Activated effector memory CD4-positive, alpha-beta T cell treated with Interleukin-2 at 50 U/mL for 16 hours (primary cell): Measurements from ENCODE around the gene HLF.
A peak's percentile ranks its signal among the peaks of the same experiment; 100 is the strongest.

ENCODE experiments used
- DNase-seq: peaks from one replicate; pipeline ENCODE4 v3.0.0-alpha.2; 2020

The HLF gene

DNA sequence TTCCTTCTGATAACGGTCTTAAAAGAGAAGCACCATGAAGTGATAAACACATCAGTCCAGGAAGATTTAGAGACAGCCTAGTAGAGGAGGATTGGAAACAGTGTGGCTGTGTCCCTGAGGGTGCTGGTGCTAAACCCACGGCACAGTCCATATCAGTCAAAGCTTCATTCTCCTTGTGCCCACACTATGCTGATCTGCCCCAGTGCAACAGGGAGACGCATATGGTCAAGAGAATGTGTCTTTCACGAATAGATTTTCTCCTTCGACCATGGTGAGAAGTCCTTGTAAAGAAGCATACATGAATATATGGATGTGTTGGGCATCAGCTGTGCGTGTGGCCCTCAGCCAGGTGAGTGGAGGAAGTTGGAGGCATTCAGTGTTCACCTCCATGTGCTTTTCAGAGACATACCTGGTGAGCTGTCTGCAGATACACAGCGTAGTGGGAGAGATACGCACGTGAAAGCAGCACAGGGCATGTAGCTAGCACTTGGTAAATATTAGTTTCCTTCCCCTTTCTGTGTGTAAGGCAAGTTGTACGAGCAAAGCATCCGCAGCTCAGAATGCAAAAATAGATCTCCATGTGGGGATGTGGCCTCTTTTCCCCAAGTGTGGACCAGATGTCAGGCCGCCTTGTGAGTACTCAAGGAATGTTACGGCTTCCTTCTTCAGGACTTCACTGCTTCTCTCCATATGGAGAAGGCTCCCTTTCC is 29.4 kb downstream of the HLF start:
- no peak for DNase-seq

DNA sequence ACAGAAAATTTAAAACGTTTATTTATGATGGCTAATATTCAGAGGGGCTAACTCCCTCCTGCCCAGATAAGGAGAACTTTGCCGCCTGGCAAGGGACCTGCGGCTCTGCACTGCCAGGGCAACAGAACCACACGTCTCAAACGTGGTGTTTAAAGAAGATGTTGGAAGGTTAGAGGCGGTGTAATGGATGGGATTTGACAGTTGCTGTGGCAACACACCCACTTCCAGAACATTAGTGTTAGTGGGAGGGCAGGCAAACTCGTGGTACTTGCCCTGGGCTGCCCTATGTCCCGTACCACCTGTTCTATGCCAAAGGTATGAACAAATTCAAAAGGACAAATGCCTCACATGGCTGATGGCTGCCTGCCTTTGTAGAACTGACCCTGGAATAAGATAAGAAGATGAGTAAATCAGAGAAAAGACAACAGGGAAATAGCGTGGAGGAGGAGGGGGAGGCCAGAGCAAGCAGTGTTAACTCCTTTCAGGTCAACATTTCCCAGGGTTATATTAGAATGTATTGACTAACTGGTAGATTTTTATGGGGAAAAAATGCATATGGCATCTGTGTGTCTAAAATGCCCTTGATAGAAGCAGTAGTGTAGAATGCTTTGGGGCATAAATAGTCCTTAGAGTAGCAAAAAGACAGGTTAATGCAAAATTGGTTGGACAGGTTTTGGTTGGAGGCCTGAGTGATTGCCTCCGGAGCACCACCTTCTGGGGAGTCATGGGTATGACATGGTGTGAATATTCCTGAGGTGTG is 30.8 kb downstream of the HLF start:
- peak; percentile 46 for DNase-seq

DNA sequence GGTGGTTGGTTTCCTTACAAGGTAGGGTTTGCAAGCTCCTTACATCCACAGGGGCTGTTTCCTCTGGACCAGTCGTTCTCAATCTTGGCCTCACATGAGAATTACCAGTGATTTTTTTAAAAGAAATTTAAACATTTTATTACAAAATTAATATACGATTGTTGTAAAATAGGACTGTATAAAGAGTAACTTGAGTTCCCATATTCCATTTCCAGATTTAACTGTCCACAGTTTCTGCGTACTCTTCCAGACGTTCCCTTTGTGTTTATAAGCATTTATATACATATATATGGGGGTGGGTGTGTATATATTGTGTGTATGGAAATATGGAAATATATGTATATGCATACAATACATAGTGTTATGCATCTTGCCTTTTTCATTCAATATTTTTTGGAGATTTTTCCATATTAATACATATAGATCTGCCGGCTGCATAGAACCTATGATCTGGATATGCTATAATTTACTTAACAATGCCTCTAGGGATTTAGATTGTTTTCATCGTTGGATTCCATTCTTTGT is 31.5 kb downstream of the HLF start:
- no peak for DNase-seq

DNA sequence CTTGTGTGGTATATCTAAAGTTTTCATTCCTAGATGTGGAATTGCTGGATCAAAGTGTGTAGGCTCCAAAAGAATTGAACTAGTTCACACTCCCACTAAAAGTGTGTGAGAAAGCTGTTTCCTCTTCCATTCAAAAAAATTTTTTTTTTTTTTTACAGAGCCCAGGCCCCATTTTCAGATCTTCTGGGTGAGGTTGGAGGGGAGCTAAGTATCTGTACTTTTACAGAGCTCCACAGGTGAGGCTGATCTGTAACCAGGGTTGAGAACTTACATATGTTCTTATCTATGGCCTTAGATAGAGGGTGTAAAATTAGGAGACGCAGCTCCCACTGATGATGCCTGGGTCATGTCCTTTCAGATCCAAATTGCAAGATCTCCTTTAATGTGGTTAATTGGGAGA is 31.9 kb downstream of the HLF start:
- no peak for DNase-seq

DNA sequence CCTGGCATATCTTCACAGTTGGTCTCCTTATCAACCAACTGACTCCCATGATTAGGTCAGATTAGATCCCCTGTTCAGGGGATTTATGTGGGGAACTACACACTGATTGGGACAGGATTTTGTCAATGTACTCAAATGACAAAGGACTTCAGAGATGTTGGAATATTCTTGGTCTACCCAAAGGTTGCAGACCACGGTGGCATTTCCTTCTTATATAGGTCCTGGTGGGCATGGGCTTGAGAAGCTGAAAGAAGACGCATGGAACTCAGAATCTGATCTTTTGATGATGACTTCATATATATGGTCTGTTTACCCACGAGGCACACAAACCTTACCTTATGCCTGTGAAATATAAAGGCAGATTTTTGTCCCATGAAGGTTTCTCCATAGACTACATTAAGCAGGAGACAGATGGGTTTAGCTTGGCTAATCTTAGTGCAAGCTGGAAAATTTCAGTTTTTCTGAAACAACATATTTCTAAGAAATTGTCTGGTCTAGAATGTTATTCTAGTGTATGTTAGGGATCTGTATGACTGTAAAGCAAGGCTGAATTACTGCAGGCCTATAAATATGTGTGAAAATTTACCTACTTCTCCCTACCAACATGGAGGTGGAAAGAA is 33.5 kb downstream of the HLF start:
- DNase-seq, result no peak

DNA sequence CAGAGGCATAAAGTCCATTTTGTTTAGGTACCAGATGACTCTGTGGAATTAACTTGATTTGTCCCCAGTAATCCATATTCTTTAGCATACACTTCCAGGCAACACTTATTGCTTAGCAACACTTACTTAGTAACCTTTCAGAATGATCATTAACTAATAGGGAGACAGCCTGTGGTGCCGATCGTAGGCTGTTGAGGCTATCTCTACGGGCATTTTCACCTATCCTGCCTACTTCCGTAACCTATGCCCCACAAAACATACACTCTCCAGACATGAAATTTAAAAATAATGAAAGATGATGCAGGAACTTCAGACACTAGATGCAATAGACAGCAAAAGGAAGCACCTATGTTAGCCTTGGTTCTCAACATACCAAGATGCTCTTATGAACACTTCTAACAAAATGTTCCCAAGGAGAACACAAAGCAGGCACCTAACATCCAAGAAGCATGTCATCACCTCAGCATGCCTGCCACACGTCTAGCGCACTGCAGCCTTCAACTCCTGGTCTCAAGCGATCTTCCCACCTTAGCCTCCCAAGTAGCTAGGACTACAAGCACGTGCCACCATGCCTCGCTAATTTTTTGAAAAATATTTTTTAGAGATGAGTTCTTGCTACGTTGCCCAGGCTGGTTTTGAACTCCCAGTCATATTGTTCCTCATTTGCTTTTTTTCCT is 34.5 kb downstream of the HLF start:
- DNase-seq, result no peak

DNA sequence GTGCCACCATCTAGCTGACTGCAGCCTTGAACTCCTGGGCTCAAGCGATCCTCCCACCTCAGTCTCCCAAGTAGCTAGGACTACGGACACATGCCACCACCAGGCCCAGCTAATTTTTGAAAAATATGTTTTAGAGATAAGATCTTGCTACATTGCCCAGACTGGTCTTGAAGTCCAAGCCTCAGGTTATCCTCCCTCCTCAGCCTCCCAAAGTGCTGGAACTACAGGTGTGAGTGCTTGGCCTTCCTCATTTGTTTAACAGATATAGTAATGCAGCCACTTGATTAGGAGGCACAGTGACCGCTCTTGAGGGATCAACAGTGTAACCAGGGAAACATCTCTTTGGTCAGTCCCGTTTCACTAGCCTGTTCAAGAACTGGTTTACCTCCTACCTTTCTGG is 35.1 kb downstream of the HLF start:
- DNase-seq, result no peak

DNA sequence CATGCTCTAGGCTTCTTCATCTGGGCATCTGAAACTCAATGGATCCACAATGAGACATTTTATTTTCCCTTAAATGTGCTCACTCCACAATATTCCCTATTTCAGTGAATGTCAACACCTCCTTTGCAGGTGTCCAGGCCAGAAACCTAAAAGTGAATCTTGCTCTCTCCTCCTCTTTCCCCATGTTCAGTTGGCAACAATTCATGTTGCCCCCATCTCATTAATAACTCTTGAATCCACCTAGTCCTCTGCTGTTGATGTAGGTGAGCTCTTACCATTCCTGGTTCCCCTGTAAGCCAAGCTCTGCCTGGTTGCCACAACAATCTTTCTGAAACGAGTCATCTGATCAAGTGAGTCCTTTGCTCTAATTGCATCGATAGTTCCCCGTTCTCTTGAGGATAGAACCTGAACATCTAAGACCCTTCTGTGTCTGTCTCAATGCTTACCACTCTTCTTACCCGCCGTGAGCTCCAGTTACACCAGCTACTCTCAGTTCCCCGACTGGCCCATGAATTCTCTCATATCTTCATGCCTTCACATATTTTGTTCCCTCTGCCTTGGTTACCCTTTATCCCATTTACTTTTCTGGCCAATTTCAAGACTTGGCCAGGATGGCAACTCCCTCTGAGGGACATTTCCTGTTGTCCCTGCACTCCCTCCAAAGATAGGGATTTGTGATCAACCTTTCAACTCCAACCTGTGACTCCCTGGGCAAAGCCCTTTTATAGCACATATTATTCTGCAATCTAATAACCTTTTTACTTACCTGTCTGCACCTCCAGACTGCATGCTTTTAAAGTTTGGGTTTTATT is 35.9 kb downstream of the HLF start:
- no peak for DNase-seq

DNA sequence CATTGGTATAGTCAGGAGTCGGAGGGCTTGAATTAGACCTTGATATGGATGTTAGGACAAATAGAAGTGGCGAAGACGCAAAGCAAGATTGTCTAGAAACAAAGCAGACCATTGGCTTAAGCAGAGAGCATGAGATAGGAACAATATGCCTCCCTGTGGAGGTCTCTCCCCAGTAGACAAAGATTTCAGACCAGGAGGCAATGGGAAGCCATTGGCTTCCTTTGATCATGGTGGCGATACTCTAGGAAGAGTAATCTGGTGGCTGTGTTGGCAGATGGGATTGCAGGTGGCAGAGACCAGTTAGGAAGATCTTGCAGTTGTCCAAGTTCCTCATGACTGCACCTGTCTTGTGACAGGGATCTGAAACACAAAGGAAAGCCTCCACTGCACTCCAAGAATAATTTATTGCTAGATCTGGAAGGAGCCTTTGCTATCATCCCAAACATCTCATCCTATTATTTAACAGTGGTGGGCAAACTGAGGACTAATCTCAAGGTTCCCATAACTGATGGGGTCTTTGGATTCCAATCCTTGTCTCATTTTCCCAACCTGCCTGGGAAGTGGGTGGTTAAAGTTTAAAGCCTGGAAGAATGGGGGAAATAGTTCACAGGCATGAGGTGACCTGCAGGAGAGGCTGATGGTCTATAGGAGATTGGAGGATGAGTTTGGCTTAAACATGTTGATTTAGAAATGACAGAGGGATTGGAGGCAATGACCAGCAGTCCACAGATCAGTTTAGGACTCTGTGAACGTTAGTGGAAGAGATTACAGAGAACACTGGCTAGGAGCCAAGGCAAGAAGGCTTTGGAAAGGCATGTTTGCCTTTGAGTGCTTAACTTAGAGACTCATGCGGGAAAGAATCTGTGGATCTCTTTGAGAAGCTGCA is 37.0 kb downstream of the HLF start:
- DNase-seq, result no peak

DNA sequence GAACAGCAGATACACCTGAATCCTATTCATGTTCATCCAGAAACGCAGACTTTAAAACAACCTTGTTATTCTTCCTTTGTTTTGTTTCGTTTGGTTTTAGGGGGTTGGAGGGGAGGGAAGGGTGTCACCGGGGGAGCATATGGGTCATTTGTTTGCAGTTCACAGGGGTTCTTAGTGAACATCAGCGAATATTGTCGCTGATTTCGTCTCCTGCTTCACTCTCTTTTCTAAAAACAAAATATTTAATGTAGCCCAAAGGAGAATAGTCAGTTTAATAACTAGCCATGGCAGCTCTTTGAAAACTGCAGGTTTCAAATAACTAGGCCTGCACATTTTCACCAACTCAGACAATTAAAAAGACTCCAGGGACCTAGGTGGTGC is 37.6 kb downstream of the HLF start:
- no peak for DNase-seq

DNA sequence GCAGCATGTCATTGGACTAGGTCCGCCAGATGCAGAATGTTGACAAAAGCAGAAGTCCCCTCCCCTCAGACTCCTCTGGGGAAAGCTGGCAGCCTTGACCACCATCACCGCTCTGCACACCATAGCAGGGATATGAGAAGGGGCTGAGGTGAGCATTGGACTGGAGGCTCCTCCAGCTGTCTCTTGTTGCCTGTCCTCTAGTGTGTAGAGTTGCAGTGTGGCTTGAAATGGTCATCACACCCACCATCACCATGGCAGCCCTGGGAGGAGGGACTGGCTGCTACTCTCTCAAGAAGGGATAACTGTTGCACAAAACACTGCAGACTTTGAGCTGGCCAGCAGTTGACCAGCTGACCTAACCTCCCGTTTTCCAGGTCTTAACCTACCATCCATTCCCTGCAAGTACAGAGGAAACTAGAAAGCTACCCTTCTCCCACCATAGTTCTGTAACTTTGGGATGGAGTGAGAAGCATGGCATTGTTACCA is 38.3 kb downstream of the HLF start:
- DNase-seq, result no peak

DNA sequence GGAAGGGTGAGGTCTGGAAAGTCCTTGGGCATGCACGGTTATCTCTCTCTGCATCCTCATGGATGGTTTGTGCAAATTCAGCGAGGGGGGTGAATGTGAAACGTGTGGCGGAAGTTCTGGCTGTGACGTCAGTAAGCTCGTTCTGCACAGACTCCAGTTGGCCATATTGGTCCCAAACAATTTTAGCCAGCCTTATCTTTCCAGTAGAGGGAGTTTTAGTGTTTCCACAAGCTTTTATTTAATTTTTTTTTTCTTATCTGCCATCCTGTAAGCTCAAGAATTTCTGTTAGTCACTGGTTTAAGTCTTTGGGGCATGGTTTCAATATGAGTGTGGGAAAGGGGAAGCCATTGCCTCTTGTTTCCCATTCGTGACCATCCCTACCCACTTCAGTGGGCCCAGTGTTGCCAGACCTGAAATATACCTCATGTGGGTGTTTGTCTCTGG is 39.0 kb downstream of the HLF start:
- no peak for DNase-seq

DNA sequence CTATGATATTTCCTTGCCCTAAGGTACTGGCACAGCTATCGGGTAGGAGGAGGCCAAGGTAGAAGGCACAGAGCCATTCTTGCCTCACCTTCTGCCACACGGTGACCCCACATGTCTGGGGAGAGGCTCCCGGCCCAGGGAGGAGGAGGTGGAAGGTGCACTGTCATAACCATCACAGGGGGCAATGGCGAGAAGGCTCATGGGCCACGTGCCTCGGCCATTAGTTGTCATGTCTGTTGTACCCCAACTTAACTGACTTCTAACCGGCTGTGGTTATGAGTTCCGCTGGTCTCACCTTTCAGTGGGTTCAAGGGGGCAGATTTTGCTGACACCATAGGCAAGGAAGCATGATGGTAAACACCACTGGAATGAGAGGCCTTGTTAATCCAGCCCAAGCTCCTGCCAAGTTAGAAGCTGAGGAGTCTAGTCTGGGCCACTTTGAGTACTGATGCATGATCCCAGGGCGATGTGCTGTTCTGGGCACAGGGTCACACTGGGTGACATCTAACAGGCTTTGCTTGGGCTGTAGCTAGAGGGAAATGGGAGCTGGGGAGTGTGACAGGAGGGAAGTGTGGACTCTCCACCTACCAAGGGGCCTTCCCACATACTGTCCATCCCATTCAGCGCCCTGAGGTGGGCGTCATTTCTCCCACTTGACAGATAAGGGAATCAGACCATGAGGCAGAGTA is 39.6 kb downstream of the HLF start:
- no peak for DNase-seq

DNA sequence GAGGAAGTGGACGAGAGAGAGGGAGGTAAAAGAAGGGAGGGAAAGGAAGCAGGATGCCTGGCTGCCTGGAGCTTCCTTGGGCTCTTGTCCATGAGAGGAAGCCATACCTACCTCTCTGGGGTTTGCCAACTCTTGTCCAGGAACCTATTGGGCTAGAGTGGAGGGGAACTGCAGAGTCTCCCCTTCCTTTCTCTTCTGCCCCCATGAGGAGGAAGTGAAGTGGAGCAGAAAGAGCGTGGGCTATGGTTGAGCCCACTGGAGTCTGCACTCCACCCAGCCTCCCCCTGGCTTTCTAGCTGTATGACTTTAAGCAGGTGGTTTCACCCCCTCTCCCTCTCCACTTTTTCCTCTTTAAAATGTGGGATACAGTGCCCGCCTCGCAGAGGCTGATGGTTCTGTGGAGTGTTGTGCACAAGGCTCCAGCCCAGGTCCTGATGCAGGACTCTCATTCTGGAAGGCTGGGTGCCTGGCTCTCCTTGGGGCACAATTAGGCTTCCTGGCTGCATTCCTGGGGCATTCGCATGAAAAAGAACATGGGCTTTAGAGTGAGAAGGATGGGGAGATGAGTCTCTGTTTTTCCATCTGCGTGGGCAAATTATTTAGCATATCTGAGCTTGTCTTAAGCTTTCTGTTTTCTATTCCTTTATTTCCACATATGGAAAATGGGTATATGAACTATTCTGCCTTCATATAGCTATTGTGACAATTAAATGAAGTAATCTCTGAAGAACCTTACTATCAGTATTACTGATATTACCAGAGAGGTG is 40.7 kb downstream of the HLF start:
- no peak for DNase-seq

DNA sequence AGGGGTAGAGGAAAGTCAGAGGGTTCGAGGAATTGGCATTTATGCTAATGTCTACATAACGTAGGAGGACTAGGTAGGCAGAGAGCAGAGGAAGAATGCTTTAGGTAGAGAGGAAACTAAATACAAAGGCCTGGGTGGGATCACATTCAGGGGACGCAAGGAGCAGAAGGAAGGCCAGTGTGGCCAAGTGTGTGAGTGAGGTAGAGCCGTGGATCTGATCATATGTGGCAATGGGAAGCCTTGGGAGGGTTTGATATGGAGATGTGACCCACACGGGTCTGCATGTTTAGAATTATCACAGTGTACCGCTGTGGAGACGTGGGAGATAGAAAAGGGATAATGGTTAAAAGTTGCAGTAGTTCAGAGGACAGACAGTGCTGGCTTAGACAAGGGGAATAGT is 43.1 kb downstream of the HLF start:
- DNase-seq, result no peak

DNA sequence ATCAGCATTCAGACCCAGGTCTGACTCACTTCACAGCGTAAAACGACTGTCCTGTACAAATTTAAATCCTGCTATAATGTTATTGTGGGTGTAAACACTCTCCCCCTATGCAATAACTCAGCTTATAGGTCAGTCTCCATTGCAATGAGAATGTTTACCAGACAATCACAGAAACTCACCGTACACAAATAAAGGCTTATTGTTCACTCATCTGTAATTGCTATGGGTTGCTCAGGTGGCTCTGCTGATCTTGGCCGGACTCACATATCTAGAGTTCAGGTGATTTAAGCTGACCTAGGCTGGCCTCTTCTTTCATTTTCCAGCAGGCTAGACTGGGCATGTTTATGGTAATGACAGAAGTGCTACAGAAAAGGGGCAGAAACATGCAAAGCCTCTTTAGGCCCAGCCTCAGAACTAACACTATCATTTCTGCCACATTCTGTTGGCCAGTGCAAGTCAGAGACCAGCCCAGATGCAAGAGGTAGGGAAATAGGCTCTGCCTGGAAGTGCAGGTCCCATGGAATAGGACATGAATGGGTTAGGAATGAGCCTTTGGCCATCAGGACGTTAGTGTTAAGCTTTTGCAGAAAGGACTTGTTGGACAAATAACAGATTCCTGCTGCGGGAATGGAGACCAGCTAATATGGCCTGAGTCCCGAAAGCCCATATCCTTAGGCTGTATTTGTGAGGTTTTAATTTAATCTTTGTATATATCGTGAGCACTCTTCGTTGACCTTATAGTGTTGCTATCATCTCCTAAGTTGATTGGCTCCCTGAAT is 44.0 kb downstream of the HLF start:
- DNase-seq, result no peak

DNA sequence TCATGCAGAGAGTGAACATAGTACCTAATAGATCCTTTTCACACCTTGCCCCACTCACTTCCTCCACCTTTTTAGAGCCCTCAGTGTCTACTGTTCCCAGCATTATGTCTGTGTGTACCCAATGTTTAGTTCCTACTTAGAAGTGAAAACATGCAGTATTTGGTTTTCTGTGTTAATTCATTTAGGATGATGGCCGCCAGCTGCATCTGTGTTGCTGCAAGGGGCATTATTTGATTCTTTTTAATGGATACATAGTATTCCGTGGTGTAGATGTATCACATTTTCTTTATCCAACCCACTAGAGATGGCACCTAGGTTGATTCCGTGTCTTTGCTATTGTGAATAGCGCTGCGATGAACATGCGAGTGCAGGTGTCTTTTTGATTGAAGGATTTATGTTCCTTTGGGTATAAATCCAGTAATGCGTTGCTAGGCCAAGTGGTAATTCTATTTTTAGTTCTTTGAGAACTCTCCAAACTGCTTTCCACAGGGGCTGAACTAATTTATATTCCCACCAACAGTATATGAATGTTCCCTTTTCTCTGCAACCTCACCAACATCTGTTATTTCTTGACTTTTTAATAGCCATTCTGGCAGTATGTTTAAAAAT is 47.1 kb downstream of the HLF start:
- no peak for DNase-seq

DNA sequence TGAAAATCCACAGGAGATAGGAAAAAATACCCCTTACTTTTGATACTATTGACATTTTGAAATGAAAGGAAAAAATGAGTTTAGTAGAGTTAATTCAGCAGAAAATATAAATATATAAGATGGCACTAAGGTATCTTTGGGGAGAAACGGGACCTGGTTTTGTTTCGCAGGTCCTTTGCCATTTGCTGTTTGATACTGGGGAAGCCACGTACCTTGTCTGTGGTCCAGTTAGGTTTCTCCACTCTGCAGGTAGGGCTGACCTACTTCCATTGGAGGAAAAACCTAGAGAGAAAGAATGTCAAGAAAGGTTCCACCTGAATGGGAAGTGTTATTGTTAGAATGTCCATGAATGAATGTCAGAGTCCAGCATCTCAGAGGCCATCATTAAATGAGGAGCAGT is 48.1 kb downstream of the HLF start:
- DNase-seq, result no peak
